Kidney (tissue), 14 donors: ENCODE data around the gene JPT1. TPM values are rescaled to one million over a fixed set of nuclear protein-coding genes. Genes with fewer than 3 reads are reported as not detected.
"Not testable (repeated sequence)": the region's sequence is repeated elsewhere in the genome, so short reads cannot be mapped to it uniquely, and the experiment has no call there.

ENCODE experiments used
- DNase-seq, 5 donors: peaks; one replicate each; pipeline ENCODE4 v3.0.0-alpha.2; 2013 to 2020
- FAIRE-seq: peaks from 2 replicates; lab custom pipeline; 2012; peaks lifted over from hg19 to GRCh38; lab: Jason Lieb, UNC
- H3K27ac ChIP-seq, 2 donors: one replicate each; pipeline ENCODE4 v1.7.0; 2013; ENCODE audit warnings: low read depth in 2 of 2, low read length in 2 of 2, inconsistent platforms in 1 of 2
- H3K27me3 ChIP-seq: one replicate; pipeline ENCODE4 v1.7.1; 2013; ENCODE audit warnings: low read length, inconsistent platforms; ENCODE audit not compliant: control insufficient read depth, insufficient read depth
- H3K36me3 ChIP-seq, 3 donors: one replicate each; pipeline versions ENCODE4 v1.7.0 to v1.7.1; 2013; ENCODE audit warnings: low read length in 3 of 3, control low read depth in 1 of 3, inconsistent platforms in 1 of 3; ENCODE audit not compliant: insufficient read depth in 3 of 3, control insufficient read depth in 2 of 3
- H3K4me1 ChIP-seq, 3 donors: one replicate each; pipeline versions ENCODE4 v1.7.0 to v1.7.1; 2013; ENCODE audit warnings: low read length in 3 of 3, inconsistent platforms in 1 of 3, low read depth in 1 of 3; ENCODE audit not compliant: control insufficient read depth in 2 of 3, insufficient read depth in 2 of 3
- H3K4me3 ChIP-seq, 3 donors: one replicate each; pipeline versions ENCODE4 v1.7.0 to v1.8.1; 2013; ENCODE audit warnings: low read length in 3 of 3, control low read depth in 1 of 3, inconsistent platforms in 1 of 3
- H3K9ac ChIP-seq, 3 donors: one replicate each; pipeline versions ENCODE4 v1.7.0 to v1.7.1; 2013; ENCODE audit warnings: low read length in 3 of 3, control low read depth in 1 of 3, inconsistent platforms in 1 of 3
- H3K9me3 ChIP-seq, 3 donors: one replicate each; pipeline versions ENCODE4 v1.7.0 to v1.7.1; 2013; ENCODE audit warnings: low read length in 3 of 3, control low read depth in 1 of 3, inconsistent platforms in 1 of 3; ENCODE audit not compliant: control insufficient read depth in 2 of 3, insufficient read depth in 1 of 3
- intact Hi-C: fragments of 100-400 bp; cut with DNase I; formaldehyde crosslinking; loops from one replicate; pipeline ENCODE4 v1.11.1; 2022
- polyA plus RNA-seq: library from polyadenylated mRNA; stranded (reverse); fragments of 350-450 nt; fragmentation: Illumina TruSeq; extraction: RNeasy Lipid Tissue Mini Kit (QIAGEN cat#74804); gene quantifications from one replicate; pipeline ENCODE4 v1.2.3, GENCODE V29; 2014; ENCODE audit warnings: low read depth, low replicate concordance; ENCODE audit not compliant: insufficient read depth
- total RNA-seq: library from RNA; stranded (reverse); fragmentation: NEBNext Ultra II Directional; extraction: Animal tissue kit (Norgen Biotek cat#: 25700); gene quantifications from one replicate; pipeline ENCODE4 v1.2.1, GENCODE V29; 2021
- TF ChIP-seq, protein P1 (sequence below): IDR thresholded peaks from 3 replicates; pipeline ENCODE4 v1.5.1; 2012; ENCODE audit warnings: mild to moderate bottlenecking, moderate library complexity, borderline replicate concordance; ENCODE audit not compliant: insufficient read depth; ENCODE audit errors: extremely low read depth
- donor health status: control.
- donor health status: control.
- donor health status: control.
- donor health status: control.
- donor health status: control.
- donor health status: DM: yes; HTN: yes; CAD: no.
- donor health status: Normal renal cell carcinoma (clear cell type).

JPT1 gene
- total and polyA plus RNA-seq, 2 donors from 2014 or later, result 76.4 to 122 TPM

DNA sequence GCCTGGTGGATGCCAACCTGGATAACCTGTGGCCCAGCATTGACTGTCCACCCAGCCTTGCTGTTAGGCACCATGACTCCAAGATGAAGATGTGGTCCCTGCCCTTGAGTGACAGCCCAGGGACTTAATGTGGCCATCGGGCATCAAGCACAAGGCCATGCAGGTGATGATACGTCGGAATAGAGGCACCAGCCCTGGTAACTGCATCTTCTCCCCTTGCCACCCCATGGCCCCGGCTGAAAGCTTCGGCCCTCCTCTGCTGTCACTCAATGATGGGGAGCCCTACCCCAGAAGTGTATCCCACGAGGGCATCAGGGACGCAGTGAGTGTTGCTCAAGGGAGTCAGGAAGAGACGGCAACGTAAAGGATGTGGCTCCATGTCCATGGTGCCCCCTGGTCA lies 24.7 kb downstream of the JPT1 start:
- Histone ChIP-seq H3K36me3 (peaks cover 0 to 3% (median 3%) of the 10 kb centered on the region in 3 donors), H3K27ac (no peak overlapping the region), H3K9ac (no peak overlapping the region), H3K27me3 (no peaks in the 10 kb centered on the region), H3K9me3 (no peaks in the 10 kb centered on the region), H3K4me3 (no peak overlapping the region), H3K4me1 (peaks cover 0 to 4% (median 0%) of the 10 kb centered on the region in 3 donors)
- DNase-seq (peak in 1 of 5 donors; percentile 56), FAIRE-seq (no peak)
- intact Hi-C loops, result no loop called here
- TF ChIP-seq, protein P1, sequence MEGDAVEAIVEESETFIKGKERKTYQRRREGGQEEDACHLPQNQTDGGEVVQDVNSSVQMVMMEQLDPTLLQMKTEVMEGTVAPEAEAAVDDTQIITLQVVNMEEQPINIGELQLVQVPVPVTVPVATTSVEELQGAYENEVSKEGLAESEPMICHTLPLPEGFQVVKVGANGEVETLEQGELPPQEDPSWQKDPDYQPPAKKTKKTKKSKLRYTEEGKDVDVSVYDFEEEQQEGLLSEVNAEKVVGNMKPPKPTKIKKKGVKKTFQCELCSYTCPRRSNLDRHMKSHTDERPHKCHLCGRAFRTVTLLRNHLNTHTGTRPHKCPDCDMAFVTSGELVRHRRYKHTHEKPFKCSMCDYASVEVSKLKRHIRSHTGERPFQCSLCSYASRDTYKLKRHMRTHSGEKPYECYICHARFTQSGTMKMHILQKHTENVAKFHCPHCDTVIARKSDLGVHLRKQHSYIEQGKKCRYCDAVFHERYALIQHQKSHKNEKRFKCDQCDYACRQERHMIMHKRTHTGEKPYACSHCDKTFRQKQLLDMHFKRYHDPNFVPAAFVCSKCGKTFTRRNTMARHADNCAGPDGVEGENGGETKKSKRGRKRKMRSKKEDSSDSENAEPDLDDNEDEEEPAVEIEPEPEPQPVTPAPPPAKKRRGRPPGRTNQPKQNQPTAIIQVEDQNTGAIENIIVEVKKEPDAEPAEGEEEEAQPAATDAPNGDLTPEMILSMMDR, result no peak

DNA sequence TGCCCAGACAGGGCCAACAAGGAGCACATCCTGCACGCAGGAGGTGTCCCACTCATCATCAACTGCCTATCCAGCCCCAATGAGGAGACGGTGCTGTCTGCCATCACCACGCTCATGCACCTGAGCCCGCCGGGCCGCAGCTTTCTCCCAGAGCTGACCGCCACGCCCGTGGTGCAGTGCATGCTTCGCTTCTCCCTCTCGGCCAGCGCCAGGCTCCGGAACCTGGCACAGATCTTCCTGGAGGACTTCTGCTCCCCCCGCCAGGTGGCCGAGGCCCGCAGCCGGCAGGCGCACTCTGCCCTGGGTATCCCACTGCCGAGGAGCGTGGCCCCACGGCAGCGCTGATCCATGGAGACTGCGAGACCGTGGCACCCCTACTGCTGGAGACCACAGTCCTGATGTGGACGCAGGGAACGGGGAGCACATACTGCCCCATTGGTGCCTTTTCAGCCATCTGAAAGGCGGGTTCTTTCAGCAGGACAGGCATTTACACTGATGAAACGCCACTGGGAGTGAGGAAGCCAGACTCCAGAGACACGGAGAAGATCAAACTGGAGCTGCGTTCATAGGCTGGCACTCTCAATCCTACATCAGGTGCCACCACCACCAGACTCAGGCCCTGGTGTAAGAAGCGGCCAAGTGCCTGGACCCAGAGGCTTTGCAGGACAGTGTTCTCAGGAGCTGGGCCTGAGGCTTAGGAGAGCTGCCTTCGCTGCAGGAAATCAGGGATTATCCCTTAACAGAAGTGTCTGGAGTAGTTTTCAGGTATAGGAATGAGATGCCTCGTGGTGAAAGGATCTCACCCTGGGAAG lies 25.4 kb downstream of the JPT1 start:
- H3K9ac ChIP-seq, result no peak overlapping the region
- H3K4me1 ChIP-seq, result peaks cover 0 to 6% (median 0%) of the 10 kb centered on the region in 3 donors
- no peaks in the 10 kb centered on the region for H3K27me3 ChIP-seq
- no peak overlapping the region for H3K27ac ChIP-seq
- FAIRE-seq (no peak), DNase-seq (peak in 1 of 5 donors; percentile 73)
- peaks cover 0 to 3% (median 3%) of the 10 kb centered on the region in 3 donors for H3K36me3 ChIP-seq
- H3K9me3 ChIP-seq, result no peaks in the 10 kb centered on the region
- TF ChIP-seq, protein P1, result no peak
- intact Hi-C loops, result no loop called here
- no peak overlapping the region for H3K4me3 ChIP-seq

DNA sequence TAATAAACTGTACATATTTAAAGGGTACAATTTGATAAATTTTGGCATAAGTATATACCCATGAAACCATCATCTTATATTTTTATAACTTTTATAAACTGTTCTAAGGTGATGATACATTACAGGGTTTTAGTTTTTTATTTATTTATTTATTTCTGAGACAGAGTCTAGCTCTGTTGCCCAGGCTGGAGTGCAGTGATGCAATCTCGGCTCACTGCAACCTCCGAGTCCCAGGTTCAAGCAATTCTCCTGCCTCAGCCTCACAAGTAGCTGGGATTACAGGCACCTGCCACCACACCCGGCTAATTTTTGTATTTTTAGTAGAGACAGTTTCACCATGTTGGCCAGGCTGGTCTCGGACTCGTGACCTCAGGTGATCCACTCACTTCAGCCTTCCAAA lies 26.4 kb downstream of the JPT1 start:
- FAIRE-seq, H3K36me3 ChIP-seq, intact Hi-C loops, H3K27me3 ChIP-seq, DNase-seq, H3K27ac ChIP-seq, H3K4me1 ChIP-seq, H3K9me3 ChIP-seq, H3K9ac ChIP-seq, H3K4me3 ChIP-seq: not testable (repeated sequence)

DNA sequence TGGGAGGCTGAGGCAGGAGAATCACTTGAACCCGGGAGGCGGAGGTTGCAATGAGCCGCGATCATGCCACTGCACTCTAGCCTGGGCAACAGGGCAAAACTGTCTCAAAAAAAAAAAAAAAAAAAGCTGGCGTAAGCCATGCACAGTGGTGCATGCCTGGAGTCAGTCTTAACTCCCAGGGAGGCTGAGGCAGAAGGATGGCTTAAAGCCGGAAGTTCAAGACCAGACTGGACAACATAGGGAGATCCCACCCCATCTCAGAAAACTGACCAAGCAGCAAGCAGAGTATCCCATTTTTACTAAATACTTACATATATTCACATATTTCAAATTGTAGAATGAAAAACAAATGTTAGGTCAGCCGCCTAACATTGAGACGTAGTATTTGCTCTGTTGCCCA lies 27.4 kb downstream of the JPT1 start:
- TF ChIP-seq, protein P1, result no peak
- no peak for FAIRE-seq
- no peak overlapping the region for H3K27ac ChIP-seq
- no peaks in the 10 kb centered on the region for H3K27me3 ChIP-seq
- DNase-seq, result no peak
- no peaks in the 10 kb centered on the region for H3K9me3 ChIP-seq
- H3K4me3 ChIP-seq, result no peak overlapping the region
- H3K36me3 ChIP-seq, result peaks cover 0 to 3% (median 3%) of the 10 kb centered on the region in 3 donors
- H3K9ac ChIP-seq, result no peak overlapping the region
- peaks cover 0 to 6% (median 0%) of the 10 kb centered on the region in 3 donors for H3K4me1 ChIP-seq
- intact Hi-C loops, result no loop called here
